CD4-positive, alpha-beta T cell treated with Interleukin-12 subunit alpha and Interleukin-12 subunit beta, for 1 hour (primary cell): ENCODE measurements around the gene STAMBPL1.
"Not testable (repeated sequence)": the region's sequence is repeated elsewhere in the genome, so short reads cannot be mapped to it uniquely, and the experiment has no call there.

ENCODE experiments used
- DNase-seq: peaks from one replicate; pipeline ENCODE4 v3.0.0-alpha.2; 2020

The STAMBPL1 gene

GRCh38 chr10:88858491-88858890 lies 21.6 kb upstream of the STAMBPL1 start:
- no peak for DNase-seq

GRCh38 chr10:88861036-88861435 lies 19.0 kb upstream of the STAMBPL1 start:
- DNase-seq = no peak

GRCh38 chr10:88865281-88865876 lies 14.7 kb upstream of the STAMBPL1 start:
- DNase-seq = no peak

- DNase-seq = no peak
Measured at GRCh38 chr10:88866454-88866853, 13.6 kb upstream of the STAMBPL1 start.

GRCh38 chr10:88870089-88870488 lies 10.0 kb upstream of the STAMBPL1 start:
- no peak for DNase-seq

GRCh38 chr10:88873757-88874156 lies 6.3 kb upstream of the STAMBPL1 start:
- DNase-seq = no peak

GRCh38 chr10:88874281-88874680 lies 5.8 kb upstream of the STAMBPL1 start:
- no peak for DNase-seq

- DNase-seq = no peak
Measured at GRCh38 chr10:88875081-88875480, 5.0 kb upstream of the STAMBPL1 start.

- DNase-seq = no peak
Measured at GRCh38 chr10:88877298-88877697, 2.7 kb upstream of the STAMBPL1 start.

GRCh38 chr10:88880282-88881076 lies 434 bp downstream of the STAMBPL1 start:
- peak; percentile 69 for DNase-seq

GRCh38 chr10:88881320-88881719 lies 1.3 kb downstream of the STAMBPL1 start:
- no peak for DNase-seq

- DNase-seq = no peak
Measured at GRCh38 chr10:88881922-88882645, 2.0 kb downstream of the STAMBPL1 start.

- not testable (repeated sequence) for DNase-seq
Measured at GRCh38 chr10:88882646-88883447, 2.8 kb downstream of the STAMBPL1 start.

GRCh38 chr10:88883448-88883809 lies 3.4 kb downstream of the STAMBPL1 start:
- peak; percentile 42 for DNase-seq

GRCh38 chr10:88886557-88886956 lies 6.5 kb downstream of the STAMBPL1 start:
- no peak for DNase-seq

- DNase-seq = no peak
Measured at GRCh38 chr10:88888810-88889445, 8.9 kb downstream of the STAMBPL1 start.

GRCh38 chr10:88889559-88890337 lies 9.7 kb downstream of the STAMBPL1 start:
- DNase-seq = no peak

- no peak for DNase-seq
Measured at GRCh38 chr10:88890681-88891381, 10.8 kb downstream of the STAMBPL1 start.

GRCh38 chr10:88892222-88892967 lies 12.3 kb downstream of the STAMBPL1 start:
- no peak for DNase-seq

- no peak for DNase-seq
Measured at GRCh38 chr10:88893611-88894010, 13.6 kb downstream of the STAMBPL1 start.
